ENCODE results near the gene RAB34.
A peak's percentile ranks its signal among the peaks of the same experiment; 100 is the strongest.

GRCh38 chr17:28720247-28720996 is 2.8 kb upstream of the RAB34 start:
- TF ChIP-seq CTCF (IDR thresholded peaks at IDR 0.05; ENCODE audit: low read depth, low read length, poor library complexity, severe bottlenecking) (peak; percentile 44), EZH2phosphoT487 (IDR thresholded peaks at IDR 0.05; ENCODE audit: borderline replicate concordance, low read length) (no peak)
